Left lung (tissue), 10 donors: ENCODE data around the gene RAPGEF1. TPM values are rescaled to one million over a fixed set of nuclear protein-coding genes. Genes with fewer than 3 reads are reported as not detected.

Experiments used
- ATAC-seq: fragments of 200-7000 bp; cut with Tn5 transposase; one replicate; pipeline ENCODE4 v1.9.1; 2020; ENCODE audit warnings: moderate library complexity
- DNase-seq, 4 donors: peaks; one replicate each; pipeline ENCODE4 v3.0.0-alpha.2; 2013 to 2020
- H3K27ac ChIP-seq, 2 donors: fragments of 200-600 bp; sonication (generic) in 1 of 2; one replicate each; pipeline versions ENCODE4 v1.5.0 to v1.8.0; 2020 to 2021
- H3K27me3 ChIP-seq, 2 donors: fragments of 200-600 bp; sonication (generic) in 1 of 2; one replicate each; pipeline versions ENCODE4 v1.5.0 to v1.8.0; 2020 to 2021
- H3K36me3 ChIP-seq, 2 donors: fragments of 200-600 bp; sonication (generic) in 1 of 2; one replicate each; pipeline versions ENCODE4 v1.5.0 to v1.8.0; 2020 to 2021
- H3K4me1 ChIP-seq, 2 donors: fragments of 200-600 bp; one replicate each; pipeline ENCODE4 v1.8.0; 2021
- H3K4me3 ChIP-seq, 2 donors: fragments of 200-600 bp; sonication (generic) in 1 of 2; one replicate each; pipeline versions ENCODE4 v1.5.0 to v1.8.0; 2020 to 2021; ENCODE audit warnings: mild to moderate bottlenecking in 1 of 2
- H3K9me3 ChIP-seq, 2 donors: fragments of 200-600 bp; sonication (generic) in 1 of 2; one replicate each; pipeline versions ENCODE4 v1.5.0 to v1.8.0; 2020 to 2021
- intact Hi-C, 2 donors: fragments of 100-400 bp; cut with DNase I; formaldehyde crosslinking; loops; one replicate each; pipeline versions ENCODE4 v1.11.2 to v1.14.2; 2022
- polyA plus RNA-seq, 6 donors: library from polyadenylated mRNA; unstranded; fragments of 120-200 nt; gene quantifications; one replicate each; pipeline ENCODE4 v1.2.1, GENCODE V29; 2013; ENCODE audit not compliant: insufficient read length in 6 of 6
- total RNA-seq, 2 donors: library from RNA; stranded (reverse); fragmentation: NEBNext Ultra II Directional; extraction: Animal tissue kit (Norgen Biotek cat#: 25700); gene quantifications; one replicate each; pipeline ENCODE4 v1.2.1, GENCODE V29; 2021
- TF ChIP-seq, protein P1 (sequence below), 2 donors: fragments of 200-600 bp; sonication (generic) in 1 of 2; IDR thresholded peaks; one replicate each; pipeline versions ENCODE4 v1.5.0 to v1.8.0; 2021; ENCODE audit warnings: antibody characterized with exemption in 2 of 2
- donor health status: DM: no; HTN: yes; CAD: no.
- donor health status: DM: no; HTN: no; CAD: no.

RAPGEF1 gene
- total and polyA plus RNA-seq, 8 donors: 37.5 to 112 (median 45.6) TPM

- TF ChIP-seq, protein P1, sequence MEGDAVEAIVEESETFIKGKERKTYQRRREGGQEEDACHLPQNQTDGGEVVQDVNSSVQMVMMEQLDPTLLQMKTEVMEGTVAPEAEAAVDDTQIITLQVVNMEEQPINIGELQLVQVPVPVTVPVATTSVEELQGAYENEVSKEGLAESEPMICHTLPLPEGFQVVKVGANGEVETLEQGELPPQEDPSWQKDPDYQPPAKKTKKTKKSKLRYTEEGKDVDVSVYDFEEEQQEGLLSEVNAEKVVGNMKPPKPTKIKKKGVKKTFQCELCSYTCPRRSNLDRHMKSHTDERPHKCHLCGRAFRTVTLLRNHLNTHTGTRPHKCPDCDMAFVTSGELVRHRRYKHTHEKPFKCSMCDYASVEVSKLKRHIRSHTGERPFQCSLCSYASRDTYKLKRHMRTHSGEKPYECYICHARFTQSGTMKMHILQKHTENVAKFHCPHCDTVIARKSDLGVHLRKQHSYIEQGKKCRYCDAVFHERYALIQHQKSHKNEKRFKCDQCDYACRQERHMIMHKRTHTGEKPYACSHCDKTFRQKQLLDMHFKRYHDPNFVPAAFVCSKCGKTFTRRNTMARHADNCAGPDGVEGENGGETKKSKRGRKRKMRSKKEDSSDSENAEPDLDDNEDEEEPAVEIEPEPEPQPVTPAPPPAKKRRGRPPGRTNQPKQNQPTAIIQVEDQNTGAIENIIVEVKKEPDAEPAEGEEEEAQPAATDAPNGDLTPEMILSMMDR (IDR thresholded peaks at IDR 0.05): no peak
- ATAC-seq (no peak), DNase-seq (peak in 1 of 4 donors; percentile 55)
- Histone ChIP-seq H3K9me3 (no peaks in the 10 kb centered on the region), H3K27me3 (no peaks in the 10 kb centered on the region), H3K27ac (no peak overlapping the region), H3K4me1 (peaks cover 0 to 6% of the 10 kb centered on the region in 2 donors), H3K36me3 (peaks cover 0 to 93% of the 10 kb centered on the region in 2 donors), H3K4me3 (no peak overlapping the region)
- intact Hi-C loops: no loop called here
Observed at GRCh38 chr9:131575946-131576853, 163.7 kb downstream of the RAPGEF1 start.

DNA sequence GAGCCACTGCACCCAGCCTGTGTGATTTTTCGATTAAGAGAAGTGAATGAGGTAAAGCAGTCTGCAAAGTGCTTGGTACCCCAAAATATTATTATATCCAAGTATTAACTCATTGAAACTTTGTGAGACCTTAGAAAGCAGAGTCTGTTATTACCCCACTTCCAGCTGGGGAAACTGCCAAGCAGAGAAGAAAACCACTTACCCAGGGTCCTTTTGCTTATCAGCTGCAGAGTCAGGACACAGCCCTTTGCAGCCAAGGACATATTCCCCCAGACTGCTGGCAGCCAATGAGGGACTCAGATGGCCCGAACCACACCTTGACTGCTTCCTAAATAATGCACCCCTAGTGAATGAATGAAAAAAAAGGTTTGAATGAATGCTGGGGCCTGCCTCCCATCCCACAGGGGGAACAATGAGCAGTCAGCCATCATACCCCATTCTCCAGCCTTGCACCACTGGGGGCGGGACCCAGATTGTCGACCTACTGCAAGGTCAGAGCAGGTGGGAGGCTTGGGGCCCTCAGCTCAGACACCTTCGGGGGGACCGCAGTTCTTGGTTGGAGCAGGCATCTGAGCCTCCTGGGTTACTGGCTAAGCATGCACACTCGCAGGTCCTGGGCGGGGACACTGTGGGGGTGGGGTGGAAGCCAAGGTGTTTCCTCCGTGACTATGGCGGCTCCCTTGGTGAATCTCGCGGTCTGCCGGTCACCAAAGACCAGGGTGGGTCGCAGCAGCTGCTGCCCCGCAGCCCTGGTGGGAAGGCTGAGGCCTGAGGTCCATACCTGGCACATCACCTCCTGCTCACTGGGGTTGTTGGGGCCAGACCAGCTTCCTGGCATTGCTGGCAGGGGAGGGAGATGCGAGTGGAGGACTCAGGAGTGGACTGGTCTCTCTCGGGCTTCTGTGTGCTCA is 164.9 kb downstream of the RAPGEF1 start:
- peak in 1 of 4 donors; percentile 49 for DNase-seq
- no peaks in the 10 kb centered on the region for H3K27me3 ChIP-seq
- ATAC-seq: no peak
- H3K4me3 ChIP-seq: no peak overlapping the region
- peaks cover 0 to 6% of the 10 kb centered on the region in 2 donors for H3K4me1 ChIP-seq
- no peak overlapping the region for H3K27ac ChIP-seq
- H3K36me3 ChIP-seq: peaks cover 0 to 89% of the 10 kb centered on the region in 2 donors
- no peaks in the 10 kb centered on the region for H3K9me3 ChIP-seq
- TF ChIP-seq, protein P1 (IDR thresholded peaks at IDR 0.05): no peak
- intact Hi-C loops: no loop called here

DNA sequence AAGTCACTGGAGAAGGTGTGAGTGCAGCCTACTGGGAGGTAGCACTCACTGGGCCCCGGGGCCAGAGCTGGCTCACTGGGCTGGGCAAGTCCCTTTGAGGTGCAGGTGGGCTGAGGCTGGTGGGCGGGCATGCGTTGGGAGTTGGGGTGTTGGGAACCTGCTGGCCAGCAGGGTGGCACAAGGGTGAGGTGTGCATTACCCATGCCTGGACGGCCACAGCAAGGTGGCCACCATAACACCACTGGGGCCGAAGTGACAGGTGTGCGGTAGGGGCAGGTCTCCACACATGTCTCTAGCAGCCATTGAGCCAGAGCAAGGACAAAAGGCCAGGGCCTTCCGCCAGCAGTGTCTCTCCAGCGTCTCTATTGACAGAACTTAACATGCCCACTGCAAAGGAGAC is 172.0 kb downstream of the RAPGEF1 start:
- Histone ChIP-seq H3K9me3 (peaks cover 0 to 3% of the 10 kb centered on the region in 2 donors), H3K36me3 (peaks cover 0 to 32% of the 10 kb centered on the region in 2 donors), H3K27ac (no peak overlapping the region), H3K4me1 (no peaks in the 10 kb centered on the region), H3K27me3 (no peaks in the 10 kb centered on the region), H3K4me3 (no peak overlapping the region)
- peak in 1 of 4 donors; percentile 77 for DNase-seq
- no peak for ATAC-seq
- intact Hi-C loops: no loop called here
- TF ChIP-seq, protein P1 (IDR thresholded peaks at IDR 0.05): no peak

- H3K4me1 ChIP-seq: no peaks in the 10 kb centered on the region
- DNase-seq (peak in 1 of 4 donors; percentile 5), ATAC-seq (no peak)
- no peaks in the 10 kb centered on the region for H3K27me3 ChIP-seq
- intact Hi-C loops: no loop called here
- peaks cover 0 to 13% of the 10 kb centered on the region in 2 donors for H3K9me3 ChIP-seq
- peaks cover 0 to 16% of the 10 kb centered on the region in 2 donors for H3K36me3 ChIP-seq
- TF ChIP-seq, protein P1 (IDR thresholded peaks at IDR 0.05): no peak
- H3K4me3 ChIP-seq: no peak overlapping the region
- H3K27ac ChIP-seq: no peak overlapping the region
Observed at GRCh38 chr9:131566158-131566557, 173.7 kb downstream of the RAPGEF1 start.
